RPMI8226 (cell line): ENCODE results near the gene HOXB4.

Experiments used
- DNase-seq: peaks from one replicate; pipeline ENCODE4 v3.0.0-alpha.2; 2015

Gene HOXB4

DNA sequence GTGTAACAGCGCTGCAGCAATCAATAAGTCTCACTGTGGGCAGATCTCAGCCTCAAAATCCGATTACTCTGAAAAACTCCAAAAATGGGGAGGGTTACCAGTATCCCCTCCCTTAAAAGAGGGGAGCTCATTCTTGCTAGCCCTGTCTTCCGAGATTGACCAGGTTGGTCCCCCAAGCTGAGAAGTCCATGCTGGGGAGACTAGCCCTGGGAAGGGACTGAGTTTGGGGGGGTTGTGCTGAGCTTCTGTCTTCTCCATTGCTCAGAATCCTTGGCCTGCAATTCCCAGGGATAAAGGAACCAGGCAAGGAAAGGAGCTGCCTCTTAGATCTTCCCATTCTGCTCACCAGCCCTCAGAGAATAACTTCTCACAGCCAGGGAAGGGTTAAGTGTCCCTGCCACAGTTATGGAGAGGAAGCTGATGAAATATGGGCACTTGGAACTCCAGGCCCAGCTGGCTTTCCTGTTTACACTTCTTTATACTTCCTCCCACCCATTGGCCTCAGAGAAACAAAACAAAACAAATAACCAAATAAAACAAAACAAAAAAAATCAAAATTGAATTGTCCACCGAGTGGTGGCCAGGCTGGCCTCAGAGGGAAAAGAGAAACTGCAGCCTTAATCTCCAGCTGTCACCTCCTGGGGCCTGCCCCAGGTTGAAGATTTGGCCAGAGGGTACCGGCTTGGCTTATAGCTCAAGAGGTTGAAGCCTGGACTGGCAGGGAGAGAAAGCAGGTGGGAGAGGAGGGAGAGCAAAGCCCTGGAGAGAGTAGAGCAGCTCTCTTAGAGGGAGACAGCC is 9.3 kb upstream of the HOXB4 start:
- no peak for DNase-seq

DNA sequence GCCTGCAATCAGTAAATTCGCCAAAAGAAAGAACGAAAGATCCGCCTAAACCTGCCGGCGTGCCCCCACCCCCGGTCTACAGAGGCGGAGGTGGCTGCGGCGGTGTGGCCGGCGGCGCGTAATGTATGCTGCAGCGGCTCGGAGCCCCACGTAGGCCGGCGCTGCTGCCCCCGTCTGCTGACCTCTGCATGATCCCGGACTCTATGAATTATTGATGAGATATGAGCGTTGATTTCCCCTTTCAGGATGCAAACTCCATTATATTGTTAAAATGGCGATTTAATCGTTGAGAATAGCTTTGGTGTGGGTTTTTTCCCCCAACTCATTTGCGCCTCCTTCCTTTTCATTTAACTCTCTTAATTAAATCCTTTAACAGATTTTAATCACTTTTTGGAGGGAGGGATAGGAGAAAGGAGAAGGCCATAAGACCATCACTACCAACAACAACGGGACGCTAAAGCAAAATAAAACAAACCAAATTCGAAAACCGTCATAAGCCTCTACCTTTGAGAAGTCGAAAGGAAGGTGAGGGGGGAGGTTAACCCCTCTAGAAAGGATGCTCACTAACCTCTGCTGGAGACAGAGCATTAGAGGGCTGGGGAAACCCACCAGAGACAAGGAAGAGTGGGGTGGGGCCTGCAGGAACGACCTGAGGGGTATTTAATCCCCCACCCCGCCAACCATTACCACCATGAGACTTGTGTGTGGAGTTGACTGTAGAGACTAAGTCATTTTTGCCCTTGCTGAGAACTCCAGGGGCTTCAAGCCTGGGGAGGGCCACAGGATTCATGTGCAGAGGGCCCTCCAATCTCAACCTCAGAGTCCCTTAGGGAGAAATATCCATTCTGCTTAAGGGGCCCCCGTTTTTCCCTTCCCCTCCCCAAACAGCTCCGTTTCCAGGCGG is 8.5 kb upstream of the HOXB4 start:
- DNase-seq: no peak

- DNase-seq: no peak
These were observed 6.1 kb upstream of the HOXB4 start for GRCh38 chr17:48584223-48584741.

DNA sequence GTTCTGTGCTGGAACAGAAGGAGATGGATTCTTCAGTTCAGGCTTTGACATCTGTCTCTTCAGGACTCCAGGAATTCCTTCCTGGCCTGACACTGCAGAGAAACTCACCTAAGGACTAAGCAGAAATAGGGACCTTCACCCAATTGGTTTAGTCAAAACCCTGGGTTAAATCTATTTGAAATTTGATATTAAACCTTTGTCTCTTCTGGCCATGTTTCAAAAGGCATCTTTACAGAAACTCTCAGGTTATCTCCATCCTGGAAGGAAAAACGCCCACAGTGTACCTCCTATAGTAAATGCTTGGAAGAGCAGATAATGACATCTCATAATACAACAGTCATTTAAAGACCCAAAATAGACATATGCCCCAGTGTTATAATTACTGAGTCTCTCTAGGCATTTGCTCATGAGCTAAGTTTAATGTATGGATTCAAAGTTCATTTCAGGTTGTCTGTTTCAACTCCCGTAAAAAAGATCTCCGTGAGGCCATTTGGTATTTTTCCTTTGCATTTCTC is 5.6 kb upstream of the HOXB4 start:
- DNase-seq: no peak

DNA sequence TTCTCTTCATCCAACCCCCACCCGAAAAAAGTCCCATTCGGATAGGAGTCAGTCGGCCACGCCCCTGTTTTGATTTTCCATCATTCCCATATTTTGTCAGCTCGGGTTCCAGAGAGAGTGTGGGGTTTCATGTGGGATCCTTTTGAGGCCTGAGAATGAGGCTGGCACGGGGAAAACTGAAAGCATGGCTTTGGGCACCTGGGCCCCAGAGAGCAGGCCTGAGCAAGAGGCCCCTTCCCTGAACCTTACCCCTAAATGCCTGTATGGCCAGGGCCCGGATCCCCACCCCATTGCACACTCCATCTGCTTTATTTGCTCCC is 4.6 kb upstream of the HOXB4 start:
- DNase-seq: no peak

DNA sequence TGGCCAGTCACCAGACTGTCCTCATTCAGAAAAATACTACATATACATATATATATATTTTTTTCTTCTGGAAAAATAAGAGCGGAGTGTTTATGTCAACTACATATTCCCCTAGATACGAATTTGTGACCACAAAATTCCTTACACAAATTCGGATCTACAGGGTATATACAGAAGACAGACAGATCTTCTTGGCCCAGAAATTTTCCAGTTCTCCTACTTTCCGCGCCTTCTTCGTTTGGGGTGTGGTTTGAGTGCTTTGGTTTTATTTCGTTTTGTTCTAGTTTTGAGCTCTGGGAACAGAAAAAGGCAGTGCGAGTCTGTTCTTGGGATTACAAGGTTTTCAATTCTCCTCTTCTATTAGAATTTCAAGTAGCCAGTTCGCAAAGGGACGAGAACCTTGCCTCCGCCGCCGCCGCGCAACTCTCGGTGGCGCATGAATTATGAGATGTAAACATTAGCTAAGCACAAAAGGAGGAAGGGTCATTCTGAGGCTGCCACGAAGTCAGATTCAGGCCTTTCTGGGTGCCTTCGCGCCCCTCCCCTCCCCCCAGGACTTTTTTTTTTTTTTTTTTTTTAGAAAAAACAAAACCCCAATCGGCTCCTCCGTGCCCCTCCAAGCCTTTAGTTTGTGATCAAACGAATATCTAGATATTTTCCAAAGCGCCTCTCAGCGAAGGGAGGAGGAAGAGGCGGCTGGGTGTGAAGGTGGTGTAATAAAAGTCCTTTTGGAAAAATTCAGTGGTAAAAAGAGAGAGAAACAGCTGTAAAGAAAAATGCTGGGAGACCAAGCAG is 1.8 kb upstream of the HOXB4 start:
- no peak for DNase-seq

DNA sequence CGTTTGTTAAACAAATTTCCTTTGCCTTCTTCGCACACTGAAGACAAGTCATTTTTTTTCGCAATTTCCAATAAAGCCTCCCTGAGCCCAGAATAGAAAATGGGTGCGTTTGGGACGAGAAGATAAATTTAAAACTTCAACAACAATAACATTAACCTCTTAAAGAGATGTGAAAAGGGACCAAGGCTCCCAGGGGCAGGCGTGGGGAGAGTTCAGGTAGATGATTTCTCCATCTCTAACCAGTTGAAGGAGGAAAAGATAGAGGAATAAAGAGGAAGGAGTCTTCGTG is 1.3 kb upstream of the HOXB4 start:
- DNase-seq: no peak

DNA sequence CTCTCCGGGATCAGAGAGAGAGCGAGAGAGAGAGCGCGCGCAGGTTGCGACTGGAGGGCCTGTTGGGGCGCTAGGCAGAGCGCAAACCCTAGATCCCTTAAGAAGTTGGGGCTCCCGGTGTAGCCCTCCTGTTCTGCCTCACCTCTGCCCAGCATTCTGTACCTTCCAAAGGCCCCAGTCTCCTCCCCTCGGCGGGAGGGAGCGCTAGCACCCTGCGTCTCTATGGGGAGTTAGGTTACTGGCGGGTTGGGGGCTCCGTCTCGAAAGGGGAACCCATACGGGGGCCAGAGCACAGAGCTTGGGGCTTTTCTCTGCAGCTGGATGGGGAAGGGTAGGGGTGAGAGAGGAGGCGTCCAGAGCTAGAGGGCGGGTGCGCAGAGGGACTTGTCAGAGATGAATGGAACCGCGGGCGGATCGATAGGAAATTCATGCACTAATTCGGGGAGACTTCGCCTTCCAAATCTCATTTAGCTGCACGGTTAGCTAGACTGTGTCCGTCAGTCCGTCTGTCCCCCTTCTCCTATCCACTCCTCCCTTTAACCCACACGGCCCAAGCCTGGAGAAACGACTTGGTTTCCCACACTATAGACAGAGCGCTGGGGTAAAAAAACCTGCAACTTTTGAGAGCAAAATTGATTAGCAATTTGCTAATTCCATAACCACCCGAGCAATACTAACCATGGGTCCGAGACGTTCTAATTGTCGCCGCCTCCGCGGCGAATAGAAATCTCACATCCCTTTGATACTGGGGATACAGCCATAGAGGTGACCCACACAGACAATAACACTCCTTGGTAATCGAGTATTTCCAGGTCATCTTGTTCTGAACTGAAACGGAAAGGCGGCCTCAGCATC is 693 bp upstream of the HOXB4 start:
- peak; percentile 32 for DNase-seq

GRCh38 chr17:48577330-48577945 is 712 bp downstream of the HOXB4 start:
- DNase-seq: no peak

DNA sequence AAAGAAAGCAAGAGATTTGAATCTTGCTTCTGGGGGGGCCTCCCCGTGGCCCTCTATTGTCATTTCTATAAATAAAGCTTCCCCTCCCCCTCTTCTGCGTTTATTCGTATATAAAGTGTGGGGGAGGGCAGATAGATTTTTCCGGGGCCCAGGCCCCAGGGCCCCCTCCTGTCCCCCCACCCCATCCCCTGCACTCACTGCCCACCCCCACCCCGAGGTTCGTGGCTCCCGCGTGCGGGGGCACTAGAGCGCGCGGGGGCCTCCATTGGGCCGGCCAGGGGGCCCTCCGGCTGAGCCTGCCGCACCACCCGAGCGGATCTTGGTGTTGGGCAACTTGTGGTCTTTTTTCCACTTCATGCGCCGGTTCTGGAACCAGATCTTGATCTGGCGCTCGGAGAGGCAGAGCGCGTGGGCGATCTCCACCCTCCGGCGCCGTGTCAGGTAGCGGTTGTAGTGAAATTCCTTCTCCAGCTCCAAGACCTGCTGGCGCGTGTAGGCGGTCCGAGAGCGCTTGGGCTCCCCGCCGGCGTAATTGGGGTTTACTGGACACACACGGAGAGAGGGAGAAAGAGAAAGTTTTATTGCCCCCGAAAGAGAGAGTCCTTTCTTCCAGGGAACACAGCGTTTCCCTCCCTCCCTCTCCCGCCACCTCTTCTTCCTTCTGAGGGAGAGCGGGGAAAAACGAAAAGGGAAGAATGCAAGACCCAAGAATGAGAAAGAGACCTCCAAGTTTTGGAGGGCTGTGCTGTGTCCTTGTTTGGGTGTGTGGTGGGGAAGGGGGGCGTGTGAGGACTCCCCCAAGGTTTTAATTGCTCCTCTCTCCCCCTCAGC is 1.5 kb downstream of the HOXB4 start:
- no peak for DNase-seq

DNA sequence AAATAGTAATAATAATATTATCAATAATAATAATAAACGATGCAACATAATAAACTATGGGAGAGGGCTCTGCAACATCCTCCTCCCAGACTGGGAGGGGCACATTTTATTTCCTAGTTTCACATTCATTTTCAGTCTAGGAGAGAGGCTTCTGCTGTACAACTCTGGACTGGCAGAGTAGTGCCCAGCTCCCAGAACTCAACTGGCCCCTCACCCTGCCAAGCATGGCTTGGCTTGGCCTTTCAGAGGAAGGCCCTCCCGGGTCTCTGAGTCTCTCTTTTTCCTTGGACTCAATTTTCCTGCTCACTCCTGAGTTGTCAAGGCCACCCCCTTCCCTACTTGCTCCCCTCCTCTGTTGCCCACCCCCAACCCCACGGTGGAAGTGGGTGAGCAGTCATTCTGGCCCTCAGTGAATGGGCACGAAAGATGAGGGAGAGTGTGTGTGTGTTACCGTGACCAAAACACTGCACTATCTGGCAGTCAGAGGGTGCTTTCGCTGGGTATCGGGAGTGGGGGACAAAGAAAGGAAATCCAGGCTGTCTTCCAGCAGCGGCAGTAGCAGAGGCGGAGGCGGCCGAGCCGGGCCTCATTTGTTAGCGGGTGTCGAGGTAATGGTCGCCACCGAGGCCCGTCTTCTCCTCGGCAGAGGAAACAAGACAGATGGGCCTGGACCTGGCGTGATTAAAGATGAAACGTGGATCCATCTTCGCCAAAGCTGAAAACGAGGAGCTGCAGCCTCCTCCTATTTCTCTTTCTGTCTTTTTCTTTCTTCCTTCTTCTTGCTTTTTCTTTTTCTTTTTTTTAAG is 2.3 kb downstream of the HOXB4 start:
- DNase-seq: no peak

DNA sequence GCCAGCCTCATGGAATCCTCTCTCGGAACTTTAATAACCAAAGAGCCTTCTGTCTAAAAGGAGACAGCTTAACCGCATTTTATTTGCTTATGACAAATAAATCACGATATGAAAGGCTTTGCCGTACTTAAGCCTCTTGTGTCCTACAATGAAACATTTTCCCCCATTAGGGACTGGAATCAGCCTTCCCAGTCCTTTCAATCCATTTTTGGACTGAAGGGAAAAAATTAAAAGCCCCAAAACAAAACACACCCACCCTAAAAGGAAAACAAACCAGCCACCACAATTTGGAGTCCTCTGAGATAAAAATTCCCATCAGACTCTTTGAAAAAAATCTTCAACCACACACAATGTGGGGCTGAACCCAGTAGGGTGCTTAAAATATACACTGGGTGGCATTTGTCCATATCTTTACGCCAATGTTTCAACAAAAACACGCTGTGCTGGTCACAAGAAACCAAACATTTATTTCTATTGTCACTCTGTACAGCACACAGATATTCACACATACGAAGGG is 3.0 kb downstream of the HOXB4 start:
- no peak for DNase-seq

GRCh38 chr17:48574505-48575065 is 3.6 kb downstream of the HOXB4 start:
- DNase-seq: no peak

GRCh38 chr17:48571826-48572417 is 6.2 kb downstream of the HOXB4 start:
- DNase-seq: no peak

- DNase-seq: no peak
These were observed 6.9 kb downstream of the HOXB4 start for GRCh38 chr17:48571024-48571818.

DNA sequence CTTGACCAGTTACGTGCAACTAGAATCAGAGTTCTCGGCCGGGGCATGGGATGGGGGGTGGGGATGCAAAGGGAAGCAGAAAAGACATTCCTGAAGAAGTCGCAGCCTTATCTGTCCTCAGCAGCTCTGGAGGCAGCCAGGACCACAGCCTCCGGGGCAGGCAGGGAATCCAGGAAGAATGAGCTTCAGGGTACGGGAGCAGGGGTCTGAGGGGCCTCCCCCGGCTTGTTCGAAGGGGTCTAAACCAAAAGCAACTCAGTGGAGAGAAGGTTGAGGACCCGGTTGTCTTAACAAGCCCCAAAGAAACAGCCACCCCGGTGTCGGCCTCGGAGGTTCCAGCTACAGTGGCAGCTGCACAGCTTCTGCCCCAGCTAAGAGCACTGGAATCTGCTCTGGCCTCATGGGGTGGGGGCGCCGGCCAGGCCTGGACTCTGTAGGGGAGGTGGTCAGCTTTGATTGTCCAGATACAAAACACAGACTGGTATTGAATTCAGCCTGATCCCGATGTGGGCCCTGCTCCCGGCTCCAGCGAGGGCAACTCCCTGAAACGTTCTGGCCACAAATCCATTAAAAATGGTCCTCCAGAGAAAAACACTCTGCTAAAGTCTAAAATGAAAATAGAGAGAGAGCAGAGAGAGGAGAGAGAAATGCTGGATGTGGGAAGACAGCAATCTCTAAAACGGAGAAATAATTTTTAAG is 7.7 kb downstream of the HOXB4 start:
- no peak for DNase-seq

DNA sequence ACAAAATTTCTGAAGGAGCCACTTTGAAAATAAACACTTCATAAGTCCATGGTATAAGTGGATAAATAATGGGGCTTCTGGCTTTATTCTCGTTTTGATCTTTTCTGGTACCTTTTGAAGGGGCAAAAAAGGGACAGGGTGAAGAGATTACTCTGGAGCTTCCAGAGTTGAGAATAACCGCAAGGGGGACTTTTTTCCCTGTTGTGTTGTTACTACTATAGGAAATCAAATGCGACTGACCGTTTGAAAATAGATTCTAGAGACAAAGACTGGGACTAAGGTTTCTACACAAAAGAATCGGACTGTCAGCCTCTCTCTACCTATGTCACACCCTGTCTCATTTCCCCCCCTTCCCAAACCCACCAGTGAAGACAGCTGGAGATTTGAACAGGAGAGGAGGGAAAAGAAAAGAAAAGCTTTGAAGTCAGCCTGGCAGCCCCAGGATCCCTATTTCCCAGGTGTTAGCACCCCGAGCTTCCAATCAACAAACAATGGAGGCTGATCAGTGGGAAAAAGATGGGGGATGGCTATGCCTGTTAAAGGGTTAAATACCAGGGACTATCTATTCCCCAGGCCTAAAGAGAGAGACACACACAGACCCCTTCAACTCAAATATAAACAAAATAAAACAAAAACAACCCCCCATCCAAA is 8.4 kb downstream of the HOXB4 start:
- no peak for DNase-seq
